Activated CD8-positive, alpha-beta T cell treated with anti-CD3 and anti-CD28 coated beads, Interleukin-2, amount 10 ng/mL, durations not matched to agents 7 days and 5 days (primary cell): ENCODE measurements around the gene ATM. TPM values are rescaled to one million over a fixed set of nuclear protein-coding genes. Genes with fewer than 3 reads are reported as not detected.

Experiments
- ATAC-seq: fragments of 150-1000 bp; cut with Tn5 transposase; one replicate; pipeline ENCODE4 v1.10.0; 2021; ENCODE audit warnings: moderate library complexity
- CTCF ChIA-PET: fragments of 350-600 bp; sonication (Branson Sonifier 250); formaldehyde crosslinking; loops from one replicate; lab custom pipeline; 2021; ENCODE audit warnings: antibody characterized with exemption; lab: Charles Lee
- POLR2A ChIA-PET: fragments of 350-600 bp; sonication (Branson Sonifier 250); formaldehyde crosslinking; loops from one replicate; lab custom pipeline; 2021; ENCODE audit warnings: antibody characterized with exemption; lab: Charles Lee
- DNase-seq: peaks from one replicate; pipeline ENCODE4 v3.0.0-alpha.2; 2020
- H3K27ac Mint-ChIP-seq: one replicate; pipeline ENCODE4 v1.8.0; 2021; ENCODE audit warnings: mild to moderate bottlenecking, mixed read lengths
- H3K27me3 Mint-ChIP-seq: one replicate; pipeline ENCODE4 v1.8.0; 2021; ENCODE audit warnings: low read depth, mixed read lengths
- H3K36me3 Mint-ChIP-seq: one replicate; pipeline ENCODE4 v1.8.0; 2021; ENCODE audit warnings: low read depth, mixed read lengths
- H3K4me1 Mint-ChIP-seq: one replicate; pipeline ENCODE4 v1.8.0; 2021; ENCODE audit warnings: low read depth, mixed read lengths
- H3K4me3 Mint-ChIP-seq: one replicate; pipeline ENCODE4 v1.8.0; 2021; ENCODE audit warnings: mild to moderate bottlenecking, mixed read lengths
- H3K9me3 Mint-ChIP-seq: one replicate; pipeline ENCODE4 v1.8.0; 2022; ENCODE audit warnings: mixed read lengths; ENCODE audit not compliant: insufficient read depth
- total RNA-seq, 2 experiments: library from RNA; stranded (reverse); gene quantifications; one replicate each; pipeline ENCODE4 v1.2.3, GENCODE V29; 2021

The ATM gene
- total RNA-seq, 2 experiments from 2014 or later, result 206 to 214 TPM

DNA sequence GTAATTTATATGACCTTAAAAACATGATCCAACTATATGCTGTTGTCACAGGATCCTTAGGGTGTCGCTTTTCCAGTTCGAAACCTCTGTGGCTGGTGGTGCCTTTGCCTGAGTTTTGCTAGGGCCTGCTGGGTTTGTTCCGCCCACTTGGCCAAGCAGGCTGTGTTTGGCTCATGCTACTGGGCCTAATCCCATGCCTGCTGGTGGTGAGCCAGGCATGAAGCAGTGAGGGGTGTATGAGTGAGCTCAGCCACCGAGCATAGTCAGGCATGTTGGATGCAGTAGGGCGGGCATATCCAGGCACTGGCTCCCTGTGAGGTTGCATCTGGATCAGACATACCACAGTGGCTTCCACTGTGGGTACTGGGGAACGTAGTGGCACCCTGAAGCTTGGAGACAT lies 16.7 kb upstream of the ATM start:
- ChIA-PET CTCF (interaction anchor here (0.8 kb wide), 1 partner anchor 16 kb away, joined by 3 read pairs; the partner anchor contains the start of genes ATM and NPAT), POLR2A (interaction anchor here (0.5 kb wide), 1 partner anchor 108 kb away, joined by 4 read pairs; no protein-coding TSS in a partner anchor)
- Mint-ChIP-seq H3K9me3 (peaks cover 13% of the 10 kb centered on the region), H3K27me3 (no peaks in the 10 kb centered on the region), H3K36me3 (peaks cover 94% of the 10 kb centered on the region), H3K4me1 (peaks cover 15% of the 10 kb centered on the region), H3K4me3 (no peak overlapping the region), H3K27ac (no peak overlapping the region)
- ATAC-seq (no peak), DNase-seq (no peak)

DNA sequence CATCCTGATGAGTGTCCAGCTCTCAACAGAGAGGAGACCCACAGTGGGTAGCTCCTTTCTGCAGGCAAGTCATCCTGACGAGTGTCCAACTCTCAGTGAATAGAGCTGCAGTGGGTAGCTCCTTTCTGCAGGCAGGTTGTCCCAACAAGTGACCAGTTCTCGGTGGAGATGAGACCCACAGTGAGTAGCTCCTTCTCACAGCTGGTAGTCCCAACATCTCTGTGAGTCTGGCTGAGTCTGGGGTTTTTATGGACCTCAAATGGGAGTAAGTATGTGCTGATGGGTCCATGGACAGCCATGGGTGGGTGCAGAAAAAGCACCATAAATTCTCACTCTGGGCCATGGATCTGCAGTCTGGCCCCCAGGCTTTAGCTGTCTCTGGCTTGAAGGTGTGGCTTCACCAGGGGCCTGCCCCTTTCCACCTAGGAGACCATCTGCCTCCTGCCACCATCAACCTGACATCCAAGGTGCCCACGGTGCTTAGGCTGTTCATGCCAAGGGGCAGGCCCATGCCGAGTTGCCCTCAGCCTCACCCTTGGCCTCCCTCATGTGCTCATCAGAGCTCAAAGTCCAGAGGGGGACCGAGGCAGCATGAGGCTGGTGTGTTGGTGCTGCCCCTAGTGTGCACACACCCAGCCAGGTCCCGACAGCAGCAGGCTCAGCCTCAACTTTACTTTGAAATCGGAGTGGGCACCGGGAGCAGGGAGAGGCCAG lies 15.7 kb upstream of the ATM start:
- CTCF ChIA-PET, result no interaction called here
- Mint-ChIP-seq H3K4me3 (no peak overlapping the region), H3K36me3 (peaks cover 98% of the 10 kb centered on the region), H3K4me1 (peaks cover 12% of the 10 kb centered on the region), H3K27me3 (no peaks in the 10 kb centered on the region), H3K9me3 (peaks cover 19% of the 10 kb centered on the region), H3K27ac (no peak overlapping the region)
- POLR2A ChIA-PET, result interaction anchor here (0.9 kb wide), 2 partner anchors 15 to 17 kb away, joined by 3 to 4 read pairs; partner anchors contain the start of genes ATM and NPAT
- no peak for DNase-seq
- ATAC-seq, result no peak

DNA sequence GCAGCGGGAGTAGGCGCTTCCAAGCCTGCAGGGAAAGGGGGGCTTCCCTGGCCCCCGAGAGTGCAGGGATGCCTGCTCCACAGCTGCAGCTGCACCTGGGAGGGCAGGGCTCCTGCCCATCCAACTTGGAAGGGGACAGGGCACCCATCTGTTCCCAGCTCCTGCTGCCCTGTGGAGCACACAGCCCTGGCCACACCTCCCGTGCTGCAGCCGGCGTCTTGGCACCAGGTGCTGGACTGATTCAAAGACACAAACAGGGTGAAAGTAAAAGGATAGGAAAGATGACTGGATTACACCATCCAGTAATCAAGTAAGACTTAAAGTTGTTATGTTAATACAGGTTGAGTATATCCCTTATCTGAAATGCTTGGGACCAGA lies 15.2 kb upstream of the ATM start:
- H3K27me3 Mint-ChIP-seq, result no peaks in the 10 kb centered on the region
- ChIA-PET CTCF (no interaction called here), POLR2A (interaction anchor here (0.9 kb wide), 2 partner anchors 14 to 16 kb away, joined by 3 to 4 read pairs; partner anchors contain the start of genes ATM and NPAT)
- H3K36me3 Mint-ChIP-seq, result peaks cover 97% of the 10 kb centered on the region
- DNase-seq (no peak), ATAC-seq (no peak)
- peaks cover 19% of the 10 kb centered on the region for H3K9me3 Mint-ChIP-seq
- H3K4me1 Mint-ChIP-seq, result peaks cover 12% of the 10 kb centered on the region
- no peak overlapping the region for H3K4me3 Mint-ChIP-seq
- H3K27ac Mint-ChIP-seq, result no peak overlapping the region

DNA sequence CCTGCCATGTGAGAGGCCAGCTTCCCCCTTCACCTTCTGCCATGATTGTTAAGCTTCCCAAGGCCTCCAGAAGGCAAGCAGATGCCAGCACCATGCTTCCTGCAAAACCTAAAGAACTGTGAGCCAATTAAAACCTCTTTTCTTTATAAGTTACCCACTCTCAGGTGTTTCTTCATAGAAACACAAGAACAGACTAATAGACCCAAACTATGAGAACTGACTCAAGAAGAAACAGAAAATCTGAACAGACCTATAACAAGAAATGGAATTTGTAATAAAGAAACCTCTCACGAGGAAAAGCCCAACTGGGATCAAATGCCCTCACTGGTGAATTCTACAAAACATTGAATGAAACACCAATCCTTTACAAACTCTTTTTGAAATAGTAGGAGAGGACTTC lies 12.4 kb upstream of the ATM start:
- Mint-ChIP-seq H3K9me3 (peaks cover 14% of the 10 kb centered on the region), H3K36me3 (peaks cover 88% of the 10 kb centered on the region), H3K27ac (no peak overlapping the region), H3K27me3 (no peaks in the 10 kb centered on the region), H3K4me1 (peaks cover 27% of the 10 kb centered on the region), H3K4me3 (no peak overlapping the region)
- ChIA-PET POLR2A (no interaction called here), CTCF (no interaction called here)
- no peak for ATAC-seq
- DNase-seq, result no peak

DNA sequence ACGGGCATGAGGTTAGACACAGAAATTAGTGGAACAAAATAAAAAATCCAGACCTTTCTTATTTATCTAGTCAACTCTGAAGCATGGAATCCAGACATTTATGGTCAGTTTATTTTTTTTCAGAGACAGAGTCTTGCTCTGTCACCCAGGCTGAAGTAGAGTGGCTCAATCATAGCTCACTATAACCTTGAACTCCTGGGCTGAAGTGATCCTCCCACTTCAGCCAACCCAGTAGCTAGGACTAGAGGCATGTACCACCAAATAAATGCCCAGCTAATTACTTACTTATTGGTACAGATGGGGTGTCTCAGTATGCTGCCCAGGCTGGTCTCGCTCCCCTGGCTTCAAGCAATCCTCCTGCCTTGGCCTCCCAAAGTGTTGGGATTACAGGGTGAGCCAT lies 9.1 kb upstream of the ATM start:
- H3K4me3 Mint-ChIP-seq, result no peak overlapping the region
- H3K27me3 Mint-ChIP-seq, result no peaks in the 10 kb centered on the region
- peaks cover 50% of the 10 kb centered on the region for H3K4me1 Mint-ChIP-seq
- H3K27ac Mint-ChIP-seq, result no peak overlapping the region
- POLR2A ChIA-PET, result interaction anchor here (1.0 kb wide), 1 partner anchor 8 kb away, joined by 4 read pairs; the partner anchor contains the start of gene NPAT
- peaks cover 6% of the 10 kb centered on the region for H3K9me3 Mint-ChIP-seq
- peaks cover 80% of the 10 kb centered on the region for H3K36me3 Mint-ChIP-seq
- CTCF ChIA-PET, result interaction anchor here (0.8 kb wide), 1 partner anchor 10 kb away, joined by 4 read pairs; the partner anchor contains the start of gene ATM
- no peak for ATAC-seq
- no peak for DNase-seq

DNA sequence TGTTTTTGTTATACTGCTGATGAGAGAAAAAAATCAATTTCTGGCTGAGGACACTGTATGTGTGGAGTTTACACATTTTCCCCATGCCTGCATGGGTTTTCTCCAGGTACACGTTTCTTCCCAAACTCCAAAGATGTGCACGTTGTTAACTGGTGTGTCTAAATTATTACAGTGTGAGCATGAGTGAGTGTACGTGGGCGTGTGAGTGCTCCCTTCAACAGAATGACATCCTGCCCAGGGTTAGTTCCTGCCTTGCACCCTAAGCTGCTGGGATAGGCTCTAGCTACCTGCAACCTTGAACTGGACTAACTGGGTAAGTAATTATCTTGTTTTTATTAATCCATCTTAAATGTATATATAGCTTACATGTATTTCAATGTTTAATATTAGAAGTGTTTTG lies 5.9 kb upstream of the ATM start:
- no peak for DNase-seq
- Mint-ChIP-seq H3K4me1 (peaks cover 62% of the 10 kb centered on the region), H3K27ac (peak overlapping the region; percentile 17), H3K9me3 (peaks cover 2% of the 10 kb centered on the region), H3K4me3 (no peak overlapping the region), H3K27me3 (no peaks in the 10 kb centered on the region), H3K36me3 (peaks cover 78% of the 10 kb centered on the region)
- CTCF ChIA-PET, result no interaction called here
- peak; percentile 31 for ATAC-seq
- POLR2A ChIA-PET, result no interaction called here

DNA sequence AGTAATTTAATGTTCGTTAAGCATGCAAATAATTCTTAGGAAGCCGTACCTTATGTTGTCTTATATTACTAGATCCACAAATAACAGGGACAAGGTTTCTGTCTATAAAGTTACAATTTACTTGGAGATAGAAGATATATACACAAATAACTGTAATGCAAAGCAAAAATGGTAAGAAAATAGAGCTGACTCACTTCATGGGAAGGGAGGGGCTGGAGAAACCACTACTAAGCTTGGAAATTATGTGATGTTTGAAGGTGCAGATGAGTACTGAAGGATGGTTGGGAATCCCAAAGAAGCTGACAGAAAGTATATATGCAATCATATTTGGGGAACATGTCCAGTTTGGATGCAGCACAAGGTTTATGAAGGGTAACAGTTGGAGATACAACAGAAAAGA lies 4.4 kb upstream of the ATM start:
- DNase-seq, result no peak
- ChIA-PET POLR2A (interaction anchor here (0.6 to 1.4 kb wide), 2 partner anchors 20 to 24 kb away, joined by 4 to 6 read pairs; no protein-coding TSS in a partner anchor), CTCF (interaction anchor here (1.1 to 1.3 kb wide), 2 partner anchors 19 to 100 kb away, joined by 3 to 4 read pairs; no protein-coding TSS in a partner anchor)
- no peaks in the 10 kb centered on the region for H3K27me3 Mint-ChIP-seq
- H3K9me3 Mint-ChIP-seq, result no peaks in the 10 kb centered on the region
- H3K4me3 Mint-ChIP-seq, result peak overlapping the region; percentile 4
- H3K4me1 Mint-ChIP-seq, result peaks cover 62% of the 10 kb centered on the region
- H3K27ac Mint-ChIP-seq, result no peak overlapping the region
- no peak for ATAC-seq
- peaks cover 69% of the 10 kb centered on the region for H3K36me3 Mint-ChIP-seq

DNA sequence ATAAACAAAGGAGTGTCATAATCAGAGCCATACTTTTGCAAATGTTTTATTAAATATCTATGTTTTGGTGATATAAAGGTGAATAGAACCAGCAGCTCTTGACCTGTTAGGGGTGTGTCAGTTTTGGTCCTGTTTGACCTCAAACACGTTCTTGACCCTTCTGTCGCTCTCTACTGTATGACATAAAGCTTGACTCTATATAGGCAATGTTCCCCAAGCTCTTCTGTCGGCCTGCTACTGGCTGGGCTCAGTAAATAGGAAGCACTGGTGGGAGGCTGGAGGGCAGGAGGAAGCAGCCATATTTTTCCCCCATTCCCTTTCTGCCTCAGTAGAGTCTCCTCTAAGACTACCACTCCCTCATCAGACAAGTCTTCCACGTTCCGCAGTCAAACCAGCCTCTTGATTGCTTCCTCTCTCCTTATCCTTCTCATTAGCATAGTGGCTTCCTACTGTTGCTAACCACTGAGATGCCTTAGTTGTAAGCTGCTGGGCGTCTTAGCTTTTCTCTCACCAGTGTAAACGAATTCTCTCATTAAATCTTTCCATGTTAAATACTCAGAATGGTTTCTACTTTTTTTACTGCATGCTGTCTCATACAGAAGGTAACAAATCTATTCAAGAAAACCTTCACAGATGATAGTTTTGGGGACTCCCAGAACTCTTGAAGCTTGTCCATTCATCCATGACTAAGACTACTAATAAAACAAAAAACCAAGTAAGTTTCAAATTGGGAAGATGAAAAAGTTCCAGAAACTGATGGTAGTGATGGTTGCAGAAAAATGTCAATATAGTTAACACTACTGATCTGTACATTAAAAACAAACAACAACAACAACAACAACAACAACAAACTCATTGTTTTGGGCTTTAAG lies 3.7 kb upstream of the ATM start:
- Mint-ChIP-seq H3K9me3 (no peaks in the 10 kb centered on the region), H3K4me1 (peaks cover 56% of the 10 kb centered on the region), H3K27me3 (no peaks in the 10 kb centered on the region), H3K4me3 (peak overlapping the region; percentile 60), H3K27ac (peak overlapping the region; percentile 60), H3K36me3 (peaks cover 64% of the 10 kb centered on the region)
- no peak for DNase-seq
- ChIA-PET POLR2A (interaction anchor here (0.6 to 1.4 kb wide), 3 partner anchors 18 to 25 kb away, joined by 4 to 8 read pairs (median 6); no protein-coding TSS in a partner anchor), CTCF (interaction anchor here (1.1 to 1.3 kb wide), 2 partner anchors 18 to 100 kb away, joined by 3 to 4 read pairs; no protein-coding TSS in a partner anchor)
- no peak for ATAC-seq

DNA sequence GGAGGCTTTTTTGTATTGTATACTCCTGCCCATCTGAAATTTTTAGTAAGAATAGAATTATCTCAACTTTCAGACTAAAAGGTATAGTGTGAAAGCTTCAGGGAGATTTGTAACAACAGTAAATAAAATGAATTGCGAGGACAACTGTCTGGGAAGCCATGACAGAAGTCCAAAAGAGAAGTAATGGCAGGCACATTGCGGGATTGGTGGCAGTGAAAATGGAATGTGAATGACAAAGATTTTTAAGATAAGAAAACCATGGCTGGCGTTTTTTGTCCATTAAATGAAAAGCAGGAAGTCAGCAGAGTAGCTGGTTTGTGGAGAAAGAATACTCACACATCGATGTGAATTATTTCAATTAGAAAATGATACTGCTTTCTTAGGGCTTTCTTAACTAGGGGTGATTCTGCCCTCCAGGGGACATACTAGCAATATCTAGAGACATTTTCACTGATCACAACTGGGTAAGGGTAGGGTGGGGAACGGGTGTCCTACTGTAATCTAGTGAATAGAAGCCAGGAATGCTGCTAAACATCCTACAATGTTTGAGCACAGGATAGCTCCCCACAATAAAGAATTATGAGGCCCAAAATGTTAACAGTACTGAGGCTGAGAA lies 2.0 kb upstream of the ATM start:
- ATAC-seq (no peak), DNase-seq (no peak)
- Mint-ChIP-seq H3K9me3 (no peaks in the 10 kb centered on the region), H3K27me3 (no peaks in the 10 kb centered on the region), H3K4me1 (peaks cover 44% of the 10 kb centered on the region), H3K36me3 (peaks cover 67% of the 10 kb centered on the region), H3K27ac (no peak overlapping the region), H3K4me3 (no peak overlapping the region)
- CTCF ChIA-PET, result interaction anchor here (0.8 to 7.5 kb wide), 6 partner anchors 10 to 444 kb away, joined by 3 to 111 read pairs (median 3); partner anchors contain the start of gene DDX10
- POLR2A ChIA-PET, result interaction anchor here (0.6 to 9.2 kb wide), 6 partner anchors 14 to 429 kb away, joined by 3 to 375 read pairs (median 11); partner anchors contain the start of gene ACAT1

DNA sequence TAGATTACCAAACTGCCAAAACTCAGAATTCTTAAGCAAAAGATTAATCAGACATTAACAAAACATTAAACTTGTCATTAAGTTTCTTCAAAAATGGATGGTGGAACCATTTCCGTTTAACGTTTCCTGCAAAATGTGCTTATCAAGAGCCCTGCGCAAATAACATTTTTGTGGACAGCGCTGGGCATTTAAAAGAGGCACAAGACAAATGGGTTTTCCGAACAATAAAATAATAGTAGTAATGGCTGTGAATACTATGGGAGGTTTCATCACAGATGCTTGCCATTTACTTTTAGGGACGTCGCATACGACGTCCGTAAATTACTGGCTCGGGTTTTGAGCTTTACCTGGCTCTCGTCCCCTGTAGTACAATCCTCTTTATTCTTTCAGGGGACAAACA lies 1.5 kb upstream of the ATM start:
- ChIA-PET CTCF (interaction anchor here (1.1 to 7.5 kb wide), 8 partner anchors 10 to 443 kb away, joined by 3 to 111 read pairs (median 4); partner anchors contain the start of gene CUL5), POLR2A (interaction anchor here (0.6 to 9.2 kb wide), 9 partner anchors 8 to 100 kb away, joined by 3 to 375 read pairs (median 8); partner anchors contain the start of gene ACAT1)
- no peak for DNase-seq
- Mint-ChIP-seq H3K27ac (no peak overlapping the region), H3K4me1 (peaks cover 41% of the 10 kb centered on the region), H3K9me3 (no peaks in the 10 kb centered on the region), H3K36me3 (peaks cover 66% of the 10 kb centered on the region), H3K4me3 (no peak overlapping the region), H3K27me3 (no peaks in the 10 kb centered on the region)
- ATAC-seq, result no peak
